ENCODE results near the gene TNS1.

Gene TNS1

DNA sequence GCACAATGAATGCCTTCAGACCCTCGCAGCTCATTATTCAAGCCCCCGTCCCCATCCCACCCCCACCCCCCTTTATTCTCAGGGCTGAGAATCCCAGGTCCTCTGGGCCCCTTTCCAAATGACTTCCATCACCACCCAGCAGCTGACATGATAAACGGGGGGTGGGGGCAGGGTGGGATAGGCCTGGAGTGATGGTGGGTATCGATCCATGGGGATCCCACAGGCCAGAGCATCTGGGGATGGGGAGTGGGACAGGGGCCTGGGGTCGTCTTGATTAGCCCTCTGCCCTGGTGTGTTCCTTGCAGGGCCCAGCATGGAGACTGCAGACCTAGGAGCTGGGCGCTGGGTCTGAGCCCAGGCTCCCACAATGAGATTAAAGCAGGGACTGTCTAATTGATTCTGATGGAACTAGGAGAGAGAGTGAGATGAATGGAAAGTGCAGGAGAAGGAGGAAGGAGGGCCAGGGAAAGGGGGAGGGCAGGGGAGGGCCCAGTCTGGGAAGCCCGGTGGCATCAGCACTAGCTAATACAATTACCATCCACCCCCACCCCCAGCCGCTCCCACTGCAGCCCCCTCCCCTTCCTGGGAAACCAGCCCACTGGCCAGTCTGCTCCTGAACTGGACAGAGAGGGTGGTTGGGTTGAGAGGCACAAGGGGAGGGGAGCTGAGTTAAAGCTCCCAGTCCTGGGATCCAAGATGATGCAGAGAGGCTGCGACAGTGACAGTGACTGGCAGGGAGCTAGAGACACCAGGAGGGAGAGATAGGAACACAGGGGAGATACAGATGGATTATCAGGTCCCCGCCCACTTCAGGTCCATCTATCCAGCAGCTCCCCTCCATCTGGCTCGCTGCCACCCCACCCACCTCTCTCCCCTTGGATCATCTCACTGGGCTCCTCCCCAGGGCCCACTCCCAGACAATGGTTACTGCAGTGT lies 13.1 kb upstream of the TNS1 start:
- no peak for DNase-seq

GRCh38 chr2:218014706-218015585 lies 12.2 kb upstream of the TNS1 start:
- DNase-seq, result no peak

DNA sequence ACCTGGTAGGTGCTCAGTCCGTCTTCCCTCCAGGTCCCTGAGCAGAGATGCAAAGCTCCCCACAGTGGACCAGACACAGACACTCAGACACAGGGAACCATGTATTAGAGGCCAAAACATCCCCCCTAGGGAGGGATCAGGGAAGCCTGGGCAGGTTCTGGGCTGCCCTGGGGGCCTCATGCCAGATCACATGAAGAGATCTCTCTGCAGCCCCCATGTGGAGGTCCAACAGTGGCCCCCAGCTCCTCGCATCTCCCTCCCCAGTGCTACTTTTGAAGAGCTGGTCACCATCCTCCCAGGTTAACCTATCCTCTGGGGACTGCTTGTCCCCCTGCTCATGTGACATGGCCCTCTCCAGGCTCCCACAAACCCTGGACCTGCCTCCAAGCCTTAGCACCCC lies 10.5 kb upstream of the TNS1 start:
- DNase-seq, result no peak

GRCh38 chr2:218012284-218012683 lies 9.5 kb upstream of the TNS1 start:
- DNase-seq, result no peak

GRCh38 chr2:218011653-218012040 lies 8.9 kb upstream of the TNS1 start:
- no peak for DNase-seq

DNA sequence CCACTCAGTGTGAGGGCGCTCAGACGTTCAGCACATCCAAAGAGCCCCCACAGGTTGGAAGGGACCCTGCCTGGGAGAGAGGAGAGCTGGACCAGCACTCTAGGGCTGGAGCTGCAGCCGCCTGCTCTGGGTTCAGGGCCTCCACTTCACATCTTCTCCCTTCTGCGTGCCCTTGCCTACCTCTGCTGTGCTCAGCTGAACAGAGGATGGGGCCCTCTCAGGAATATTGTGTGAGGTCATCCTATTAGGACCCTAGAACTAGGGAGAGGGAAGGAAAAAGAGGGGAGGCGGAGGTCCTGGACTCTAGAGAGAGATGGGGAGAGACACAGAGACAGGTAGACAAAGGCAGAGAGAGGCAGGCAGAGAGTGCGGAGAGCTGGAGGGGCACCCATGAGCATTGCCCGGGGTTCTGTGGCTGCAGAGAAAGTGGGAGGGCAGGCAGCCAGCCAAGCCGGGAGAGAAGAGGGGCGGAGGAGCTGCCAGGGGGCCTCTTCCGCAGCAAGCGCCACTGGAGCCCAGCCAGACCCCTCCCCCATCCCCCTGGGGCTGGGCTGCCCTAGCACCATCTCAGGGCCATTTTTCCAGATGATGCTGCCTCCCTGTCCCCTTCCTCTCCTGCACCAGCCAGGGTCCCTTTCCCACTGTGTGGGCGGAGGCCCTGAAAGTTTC lies 8.3 kb upstream of the TNS1 start:
- peak; percentile 25 for DNase-seq

GRCh38 chr2:218010140-218010983 lies 7.6 kb upstream of the TNS1 start:
- peak; percentile 52 for DNase-seq

DNA sequence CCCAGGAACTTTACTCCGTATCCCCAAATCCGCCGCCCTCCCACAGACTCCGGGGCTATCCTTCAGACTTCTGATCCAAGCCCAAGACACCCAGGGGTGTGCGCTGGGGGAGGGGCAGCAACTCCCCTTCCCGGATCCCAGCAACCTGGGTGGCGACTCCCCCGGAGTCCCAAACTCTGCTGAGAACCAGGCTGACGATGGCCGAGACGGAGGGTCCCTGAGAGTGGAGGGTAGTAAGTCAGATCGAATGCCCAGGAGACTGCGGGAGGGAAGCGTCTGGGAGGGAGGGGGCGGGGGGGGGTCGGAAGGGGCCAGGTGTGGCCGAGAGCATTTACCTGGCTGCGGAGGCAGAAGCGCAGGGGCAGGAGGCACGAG lies 7.0 kb upstream of the TNS1 start:
- no peak for DNase-seq

GRCh38 chr2:218009231-218009630 lies 6.4 kb upstream of the TNS1 start:
- DNase-seq, result no peak

DNA sequence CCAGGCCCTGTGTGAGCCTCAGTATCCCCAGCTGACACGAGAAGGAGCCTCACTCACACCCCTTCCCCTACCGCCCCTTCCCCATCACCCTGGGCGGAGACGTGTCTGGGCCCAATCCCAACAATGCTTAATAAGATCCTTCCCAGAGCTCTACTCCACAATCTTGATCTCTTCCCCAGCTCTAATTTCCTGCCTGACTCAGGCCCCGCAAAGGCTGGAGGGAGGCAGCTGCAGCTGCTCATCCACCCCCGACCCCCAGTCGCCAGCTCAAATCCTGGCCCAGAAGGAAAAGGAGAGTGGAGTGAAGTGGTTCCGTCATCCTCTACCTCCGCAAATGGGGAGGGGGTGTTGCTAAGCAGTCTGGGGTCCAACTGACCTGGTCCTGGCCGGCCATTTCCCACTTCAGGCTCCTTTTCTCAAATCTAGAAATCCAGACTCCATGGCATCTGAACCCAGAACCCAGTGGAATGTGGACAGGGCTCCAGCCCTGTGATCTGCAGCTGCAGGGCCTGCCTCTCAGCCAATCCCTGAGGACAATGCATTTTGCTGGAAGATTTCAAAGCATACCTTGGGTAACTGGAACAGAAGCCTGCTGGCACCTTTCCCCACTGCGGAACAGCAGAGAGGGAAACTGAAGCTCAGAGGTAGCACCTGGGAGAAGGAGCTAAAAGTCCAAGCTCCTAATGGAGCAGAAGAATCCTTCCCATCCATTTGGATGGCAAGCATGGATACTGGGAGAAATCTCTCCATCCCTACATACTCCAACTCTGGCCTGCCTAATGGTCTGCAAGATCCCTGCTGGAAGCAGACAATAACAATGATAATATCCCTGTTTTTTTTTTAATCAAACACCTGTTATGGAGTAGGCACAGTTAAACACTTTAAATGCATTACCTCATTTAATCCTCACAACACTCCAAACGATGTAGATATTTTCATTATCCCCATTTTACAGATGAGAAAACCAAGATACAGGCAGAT lies 5.6 kb upstream of the TNS1 start:
- DNase-seq, result no peak

GRCh38 chr2:218006741-218007140 lies 3.9 kb upstream of the TNS1 start:
- no peak for DNase-seq

GRCh38 chr2:218005486-218005885 lies 2.7 kb upstream of the TNS1 start:
- no peak for DNase-seq

- no peak for DNase-seq
These were observed 2.2 kb upstream of the TNS1 start for GRCh38 chr2:218005028-218005427.

- DNase-seq, result no peak
These were observed 1.2 kb upstream of the TNS1 start for GRCh38 chr2:218003981-218004419.

DNA sequence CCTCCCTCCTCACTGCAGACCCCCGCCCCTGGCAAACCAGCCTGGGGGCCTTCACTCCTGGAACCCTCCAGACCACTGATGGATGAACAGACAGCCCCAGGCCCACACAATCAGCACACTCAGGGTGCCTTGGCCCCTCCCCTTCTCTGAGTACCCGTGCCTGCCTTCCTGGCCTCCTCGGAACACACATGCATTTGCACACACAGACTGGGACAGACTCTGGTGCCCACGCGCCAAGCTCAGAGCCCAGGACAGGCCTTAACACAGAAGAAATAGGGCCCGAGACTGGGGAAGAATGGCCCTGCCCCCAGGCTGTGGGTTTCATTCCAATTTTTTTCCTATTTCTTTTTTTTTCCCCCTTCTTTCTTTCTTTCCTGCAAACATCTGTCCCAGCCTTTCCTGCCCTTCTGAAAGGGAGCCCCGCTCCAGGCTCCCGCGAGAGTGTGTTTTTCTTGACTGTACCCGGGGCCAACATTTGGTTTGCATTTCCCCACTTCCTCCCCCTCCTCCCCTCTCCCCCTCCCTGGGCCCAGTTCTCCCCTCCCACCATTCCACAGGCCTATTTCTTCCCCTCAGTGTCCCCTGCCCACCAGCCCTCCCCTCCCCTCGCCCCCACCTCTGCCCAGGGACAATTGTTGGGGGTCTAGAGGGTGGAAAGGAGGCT lies 618 bp upstream of the TNS1 start:
- DNase-seq, result no peak

- DNase-seq, result no peak
These were observed 501 bp downstream of the TNS1 start for GRCh38 chr2:218002143-218002844.

- no peak for DNase-seq
These were observed 1.2 kb downstream of the TNS1 start for GRCh38 chr2:218001629-218002028.

GRCh38 chr2:218000136-218000535 lies 2.7 kb downstream of the TNS1 start:
- DNase-seq, result no peak

DNA sequence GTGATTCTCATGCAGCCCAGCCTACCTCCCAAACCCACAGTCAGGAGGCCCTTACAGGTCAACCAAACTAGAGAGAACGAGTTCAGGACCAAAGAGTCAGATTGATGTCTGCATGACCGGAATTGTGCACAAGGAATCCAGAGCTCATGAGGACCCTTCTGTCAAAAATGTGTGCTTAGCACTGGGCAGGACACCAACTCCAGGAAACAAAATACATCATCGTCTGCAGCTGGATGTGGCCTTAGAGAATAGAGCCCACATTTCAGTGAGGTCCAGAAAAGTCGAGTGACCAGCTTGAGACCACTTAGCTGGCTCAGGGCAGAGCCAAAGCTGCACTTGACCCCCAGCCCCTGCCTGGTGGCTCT lies 3.2 kb downstream of the TNS1 start:
- DNase-seq, result no peak

All from NCI-H69 (cell line).